Astrocyte (in vitro differentiated cells and primary cell): ENCODE measurements around the gene KCNQ1.

Experiments
- EZH2 ChIP-seq: IDR thresholded peaks from 2 replicates; pipeline ENCODE4 v1.6.1; 2012; ENCODE audit warnings: mild to moderate bottlenecking, low read length, inconsistent platforms; ENCODE audit not compliant: insufficient read depth
- TF ChIP-seq, protein P1 (sequence below): IDR thresholded peaks from 2 replicates; pipeline ENCODE4 v1.5.1; 2011; ENCODE audit warnings: low read depth, mild to moderate bottlenecking, inconsistent platforms, low read length, moderate library complexity; ENCODE audit not compliant: insufficient read depth

DNA sequence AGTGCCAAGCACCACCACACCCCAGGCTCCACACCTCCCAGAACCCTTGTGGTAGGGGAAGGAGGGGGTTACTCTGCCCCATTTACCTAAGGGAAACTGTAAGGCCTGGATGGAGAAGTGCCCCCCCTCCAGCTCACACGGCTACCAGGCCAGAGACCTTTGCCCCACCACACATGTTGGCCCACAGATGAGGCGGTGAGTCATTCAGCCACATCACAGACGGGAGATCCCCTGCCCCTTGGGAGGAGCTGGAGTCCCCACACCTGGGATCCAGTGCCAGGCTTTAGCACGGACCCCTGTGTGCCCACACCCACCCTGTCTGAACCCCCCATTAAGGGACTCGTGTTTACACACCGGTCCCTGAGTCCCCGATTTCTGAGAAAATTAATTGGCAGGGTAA, 415.8 kb downstream of the KCNQ1 start:
- TF ChIP-seq, protein P1, sequence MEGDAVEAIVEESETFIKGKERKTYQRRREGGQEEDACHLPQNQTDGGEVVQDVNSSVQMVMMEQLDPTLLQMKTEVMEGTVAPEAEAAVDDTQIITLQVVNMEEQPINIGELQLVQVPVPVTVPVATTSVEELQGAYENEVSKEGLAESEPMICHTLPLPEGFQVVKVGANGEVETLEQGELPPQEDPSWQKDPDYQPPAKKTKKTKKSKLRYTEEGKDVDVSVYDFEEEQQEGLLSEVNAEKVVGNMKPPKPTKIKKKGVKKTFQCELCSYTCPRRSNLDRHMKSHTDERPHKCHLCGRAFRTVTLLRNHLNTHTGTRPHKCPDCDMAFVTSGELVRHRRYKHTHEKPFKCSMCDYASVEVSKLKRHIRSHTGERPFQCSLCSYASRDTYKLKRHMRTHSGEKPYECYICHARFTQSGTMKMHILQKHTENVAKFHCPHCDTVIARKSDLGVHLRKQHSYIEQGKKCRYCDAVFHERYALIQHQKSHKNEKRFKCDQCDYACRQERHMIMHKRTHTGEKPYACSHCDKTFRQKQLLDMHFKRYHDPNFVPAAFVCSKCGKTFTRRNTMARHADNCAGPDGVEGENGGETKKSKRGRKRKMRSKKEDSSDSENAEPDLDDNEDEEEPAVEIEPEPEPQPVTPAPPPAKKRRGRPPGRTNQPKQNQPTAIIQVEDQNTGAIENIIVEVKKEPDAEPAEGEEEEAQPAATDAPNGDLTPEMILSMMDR, result no peak
- TF ChIP-seq EZH2, result no peak
